ENCODE measurements around the gene EIF4G3.

Gene EIF4G3

DNA sequence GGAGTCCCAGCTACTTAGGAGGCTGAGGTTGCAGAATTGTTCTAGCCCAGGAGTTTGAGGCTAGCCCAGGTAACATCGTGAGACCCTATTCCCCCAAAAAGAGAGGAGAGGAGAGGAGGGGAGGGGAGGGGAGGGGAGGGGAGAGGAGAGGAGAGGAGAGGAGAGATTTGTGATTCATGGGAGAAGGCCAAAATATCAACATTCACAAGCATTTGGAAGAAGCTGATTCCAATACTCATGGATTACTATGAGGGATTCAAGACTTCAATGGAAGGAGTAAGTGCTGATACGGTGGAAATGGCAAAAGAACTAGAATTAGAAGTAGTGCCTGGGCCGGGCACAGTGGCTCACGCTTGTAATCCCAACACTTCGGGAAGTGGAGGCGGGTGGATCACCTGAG, 187.8 kb downstream of the EIF4G3 start:
- TF ChIP-seq, protein P1, sequence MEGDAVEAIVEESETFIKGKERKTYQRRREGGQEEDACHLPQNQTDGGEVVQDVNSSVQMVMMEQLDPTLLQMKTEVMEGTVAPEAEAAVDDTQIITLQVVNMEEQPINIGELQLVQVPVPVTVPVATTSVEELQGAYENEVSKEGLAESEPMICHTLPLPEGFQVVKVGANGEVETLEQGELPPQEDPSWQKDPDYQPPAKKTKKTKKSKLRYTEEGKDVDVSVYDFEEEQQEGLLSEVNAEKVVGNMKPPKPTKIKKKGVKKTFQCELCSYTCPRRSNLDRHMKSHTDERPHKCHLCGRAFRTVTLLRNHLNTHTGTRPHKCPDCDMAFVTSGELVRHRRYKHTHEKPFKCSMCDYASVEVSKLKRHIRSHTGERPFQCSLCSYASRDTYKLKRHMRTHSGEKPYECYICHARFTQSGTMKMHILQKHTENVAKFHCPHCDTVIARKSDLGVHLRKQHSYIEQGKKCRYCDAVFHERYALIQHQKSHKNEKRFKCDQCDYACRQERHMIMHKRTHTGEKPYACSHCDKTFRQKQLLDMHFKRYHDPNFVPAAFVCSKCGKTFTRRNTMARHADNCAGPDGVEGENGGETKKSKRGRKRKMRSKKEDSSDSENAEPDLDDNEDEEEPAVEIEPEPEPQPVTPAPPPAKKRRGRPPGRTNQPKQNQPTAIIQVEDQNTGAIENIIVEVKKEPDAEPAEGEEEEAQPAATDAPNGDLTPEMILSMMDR (IDR thresholded peaks at IDR 0.05), result no peak
- no peaks in the 10 kb centered on the region for H3K36me3 Mint-ChIP-seq (ENCODE audit: low read depth)
- H3K27ac Mint-ChIP-seq, result no peak overlapping the region
- peaks cover 16% of the 10 kb centered on the region for H3K4me1 Mint-ChIP-seq
- H3K27me3 Mint-ChIP-seq (ENCODE audit: low read depth, poor library complexity), result peaks cover 4% of the 10 kb centered on the region
- H3K9me3 Mint-ChIP-seq, result no peaks in the 10 kb centered on the region
- no peak for DNase-seq
- H3K4me3 Mint-ChIP-seq, result no peak overlapping the region

DNA sequence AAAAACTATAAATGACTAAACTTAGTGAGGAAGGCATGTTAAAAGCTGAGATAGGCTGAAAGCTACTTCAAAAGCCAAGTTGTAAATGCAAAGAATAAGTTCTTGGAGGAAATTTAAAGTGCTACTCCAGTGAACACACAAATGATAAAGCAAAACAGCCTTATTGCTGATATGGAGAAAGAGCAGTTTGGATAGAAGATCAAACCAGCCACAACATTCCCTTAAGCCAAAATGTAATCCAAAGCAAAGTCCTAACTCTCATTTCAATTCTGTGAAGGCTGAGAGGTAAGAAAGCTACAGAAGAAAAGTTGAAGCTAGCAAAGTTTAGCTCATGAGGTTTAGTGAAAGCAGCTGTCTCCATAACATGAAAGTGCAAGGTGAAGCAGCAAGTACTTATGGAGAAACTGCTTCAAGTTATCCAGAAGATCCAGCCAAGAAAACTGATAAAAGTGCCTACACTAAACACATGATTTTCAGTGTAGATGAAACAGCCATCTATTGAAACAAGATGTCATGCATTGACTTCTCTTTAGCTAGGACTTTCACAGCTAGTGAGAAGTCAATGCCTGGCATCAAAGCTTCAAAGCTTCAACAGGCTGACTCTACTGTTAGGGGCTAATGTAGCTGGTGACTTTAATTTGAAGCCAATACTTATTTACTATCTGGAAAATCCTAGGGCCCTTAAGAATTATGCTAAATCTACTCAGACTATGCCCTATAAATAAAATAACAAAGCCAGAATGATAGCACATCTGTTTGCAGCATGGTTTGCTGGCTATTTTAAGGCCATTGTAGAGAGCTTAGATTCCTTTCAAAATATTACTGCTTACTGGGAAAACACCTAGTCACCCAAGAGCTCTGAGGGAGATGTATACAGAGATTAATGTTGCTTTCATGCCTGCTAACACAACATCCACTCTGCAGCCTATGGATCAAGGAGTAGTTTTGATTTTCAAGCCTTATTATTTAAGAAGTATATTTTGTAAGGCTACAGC, 188.6 kb downstream of the EIF4G3 start:
- H3K4me3 Mint-ChIP-seq, result no peak overlapping the region
- H3K27me3 Mint-ChIP-seq (ENCODE audit: low read depth, poor library complexity), result peaks cover 4% of the 10 kb centered on the region
- H3K36me3 Mint-ChIP-seq (ENCODE audit: low read depth), result no peaks in the 10 kb centered on the region
- TF ChIP-seq, protein P1 (IDR thresholded peaks at IDR 0.05), result no peak
- peaks cover 17% of the 10 kb centered on the region for H3K4me1 Mint-ChIP-seq
- H3K9me3 Mint-ChIP-seq, result no peaks in the 10 kb centered on the region
- H3K27ac Mint-ChIP-seq, result no peak overlapping the region
- no peak for DNase-seq

DNA sequence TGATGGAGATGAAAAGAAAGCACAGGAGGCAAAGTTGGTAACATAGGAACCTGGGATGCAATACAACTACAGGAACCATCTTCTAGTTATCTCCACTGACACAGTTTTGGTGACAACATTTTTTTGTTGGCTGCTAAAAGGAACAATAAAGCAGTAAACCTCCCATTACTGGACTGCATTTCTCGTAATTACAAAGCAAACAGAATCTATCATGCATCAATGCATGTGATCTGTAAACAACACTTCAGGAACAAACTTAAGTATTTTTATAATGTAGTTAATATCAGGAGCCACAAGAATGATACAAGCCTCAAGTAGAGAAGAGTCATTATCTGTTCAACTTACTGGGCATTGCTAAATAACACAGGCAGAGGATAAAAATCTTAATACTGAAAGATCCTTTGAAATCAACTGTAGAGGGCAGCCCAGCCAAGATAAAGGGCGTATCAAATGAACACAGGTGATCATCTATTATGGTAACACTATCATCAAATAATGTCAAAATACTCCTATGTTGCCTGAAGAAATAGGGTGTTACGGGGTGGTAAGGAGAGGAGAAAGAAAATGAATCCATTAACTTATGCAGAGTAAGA, 193.3 kb downstream of the EIF4G3 start:
- H3K27ac Mint-ChIP-seq, result no peak overlapping the region
- no peaks in the 10 kb centered on the region for H3K9me3 Mint-ChIP-seq
- H3K4me3 Mint-ChIP-seq, result no peak overlapping the region
- H3K4me1 Mint-ChIP-seq, result peaks cover 10% of the 10 kb centered on the region
- no peak for DNase-seq
- peaks cover 4% of the 10 kb centered on the region for H3K27me3 Mint-ChIP-seq (ENCODE audit: low read depth, poor library complexity)
- peaks cover 15% of the 10 kb centered on the region for H3K36me3 Mint-ChIP-seq (ENCODE audit: low read depth)
- TF ChIP-seq, protein P1 (IDR thresholded peaks at IDR 0.05), result no peak

DNA sequence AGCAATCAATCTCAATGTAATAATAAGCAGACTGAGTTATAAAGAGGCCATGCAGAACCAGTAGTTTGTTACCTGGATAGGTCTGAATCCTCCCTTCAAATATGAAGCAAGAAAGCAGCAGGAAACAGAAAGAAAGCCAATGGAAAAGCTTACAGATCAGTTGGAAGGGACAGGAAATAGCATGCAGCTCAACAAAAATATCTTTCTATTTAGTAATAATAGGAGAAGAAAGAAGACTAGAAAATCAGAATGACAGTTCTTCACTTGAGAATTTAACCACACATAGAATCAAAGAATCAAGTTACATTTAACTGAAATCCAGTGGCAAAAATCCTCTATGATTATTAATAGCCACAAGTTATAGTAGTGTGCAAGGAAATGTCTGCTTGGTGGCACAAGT, 194.4 kb downstream of the EIF4G3 start:
- peaks cover 15% of the 10 kb centered on the region for H3K36me3 Mint-ChIP-seq (ENCODE audit: low read depth)
- H3K4me3 Mint-ChIP-seq, result no peak overlapping the region
- H3K4me1 Mint-ChIP-seq, result peaks cover 10% of the 10 kb centered on the region
- H3K27ac Mint-ChIP-seq, result peak overlapping the region; percentile 92
- DNase-seq, result no peak
- TF ChIP-seq, protein P1 (IDR thresholded peaks at IDR 0.05), result no peak
- no peaks in the 10 kb centered on the region for H3K9me3 Mint-ChIP-seq
- no peaks in the 10 kb centered on the region for H3K27me3 Mint-ChIP-seq (ENCODE audit: low read depth, poor library complexity)

DNA sequence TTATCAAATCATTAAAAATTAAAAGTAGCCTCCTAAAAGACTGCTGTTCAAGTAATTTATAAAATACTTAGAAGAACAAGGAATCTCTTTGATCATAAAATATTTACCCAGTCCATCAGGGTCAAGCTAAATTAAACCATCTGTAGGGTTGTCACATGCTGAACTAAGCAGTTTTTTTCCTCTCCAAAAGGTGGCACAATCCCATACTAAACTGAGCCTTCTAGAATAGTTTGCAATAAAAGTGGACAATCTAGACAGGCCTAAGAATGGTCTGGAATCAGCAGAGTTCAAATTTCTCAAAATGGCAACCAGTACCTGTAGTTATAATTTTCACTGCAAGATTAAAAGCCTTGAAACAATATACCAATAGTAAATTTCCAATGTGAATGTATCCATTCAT, 194.8 kb downstream of the EIF4G3 start:
- Mint-ChIP-seq H3K27me3 (ENCODE audit: low read depth, poor library complexity) (no peaks in the 10 kb centered on the region), H3K4me1 (peaks cover 10% of the 10 kb centered on the region), H3K27ac (peak overlapping the region; percentile 92), H3K4me3 (no peak overlapping the region), H3K36me3 (ENCODE audit: low read depth) (peaks cover 15% of the 10 kb centered on the region), H3K9me3 (no peaks in the 10 kb centered on the region)
- DNase-seq, result no peak
- TF ChIP-seq, protein P1 (IDR thresholded peaks at IDR 0.05), result no peak

Data from nephron progenitor cell (in vitro differentiated cells).